Measurements from ENCODE around the gene TEX55. TPM values are rescaled to one million over a fixed set of nuclear protein-coding genes. Genes with fewer than 3 reads are reported as not detected.

TEX55 gene
- polyA plus RNA-seq, 1 experiment: not detected

DNA sequence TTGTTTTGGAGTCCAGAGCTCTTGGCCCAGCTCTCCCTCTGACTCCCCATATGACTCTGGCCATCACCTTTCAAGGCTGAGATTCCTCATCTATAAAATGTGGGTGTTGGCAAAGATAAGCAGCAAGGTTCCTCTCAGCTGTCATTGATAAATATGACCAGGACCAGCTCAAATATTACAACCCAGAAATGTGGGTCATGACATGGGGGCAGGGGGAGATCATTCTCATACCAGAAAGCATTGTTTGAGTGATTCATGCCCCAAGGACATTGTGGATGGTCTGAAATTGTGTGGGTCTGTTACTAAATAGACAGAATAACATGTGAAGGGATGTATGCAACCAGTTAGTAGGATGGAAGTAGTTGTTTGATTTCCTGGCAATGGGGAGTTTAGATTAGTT, 41.3 kb downstream of the TEX55 start:
- Histone ChIP-seq H3K27me3 (ENCODE audit: control insufficient read depth, insufficient read depth, low read length) (no peaks in the 10 kb centered on the region), H3K36me3 (ENCODE audit: control insufficient read depth, insufficient read depth, low read length) (no peaks in the 10 kb centered on the region), H3K4me3 (ENCODE audit: low read depth, low read length) (no peak overlapping the region)
- ChIA-PET POLR2A (no interaction called here), CTCF (no interaction called here)
- TF ChIP-seq, protein P1, sequence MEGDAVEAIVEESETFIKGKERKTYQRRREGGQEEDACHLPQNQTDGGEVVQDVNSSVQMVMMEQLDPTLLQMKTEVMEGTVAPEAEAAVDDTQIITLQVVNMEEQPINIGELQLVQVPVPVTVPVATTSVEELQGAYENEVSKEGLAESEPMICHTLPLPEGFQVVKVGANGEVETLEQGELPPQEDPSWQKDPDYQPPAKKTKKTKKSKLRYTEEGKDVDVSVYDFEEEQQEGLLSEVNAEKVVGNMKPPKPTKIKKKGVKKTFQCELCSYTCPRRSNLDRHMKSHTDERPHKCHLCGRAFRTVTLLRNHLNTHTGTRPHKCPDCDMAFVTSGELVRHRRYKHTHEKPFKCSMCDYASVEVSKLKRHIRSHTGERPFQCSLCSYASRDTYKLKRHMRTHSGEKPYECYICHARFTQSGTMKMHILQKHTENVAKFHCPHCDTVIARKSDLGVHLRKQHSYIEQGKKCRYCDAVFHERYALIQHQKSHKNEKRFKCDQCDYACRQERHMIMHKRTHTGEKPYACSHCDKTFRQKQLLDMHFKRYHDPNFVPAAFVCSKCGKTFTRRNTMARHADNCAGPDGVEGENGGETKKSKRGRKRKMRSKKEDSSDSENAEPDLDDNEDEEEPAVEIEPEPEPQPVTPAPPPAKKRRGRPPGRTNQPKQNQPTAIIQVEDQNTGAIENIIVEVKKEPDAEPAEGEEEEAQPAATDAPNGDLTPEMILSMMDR (IDR thresholded peaks at IDR 0.05; ENCODE audit: insufficient read depth, low read depth, low read length): no peak
- no peak for DNase-seq (ENCODE audit: low read depth)

DNA sequence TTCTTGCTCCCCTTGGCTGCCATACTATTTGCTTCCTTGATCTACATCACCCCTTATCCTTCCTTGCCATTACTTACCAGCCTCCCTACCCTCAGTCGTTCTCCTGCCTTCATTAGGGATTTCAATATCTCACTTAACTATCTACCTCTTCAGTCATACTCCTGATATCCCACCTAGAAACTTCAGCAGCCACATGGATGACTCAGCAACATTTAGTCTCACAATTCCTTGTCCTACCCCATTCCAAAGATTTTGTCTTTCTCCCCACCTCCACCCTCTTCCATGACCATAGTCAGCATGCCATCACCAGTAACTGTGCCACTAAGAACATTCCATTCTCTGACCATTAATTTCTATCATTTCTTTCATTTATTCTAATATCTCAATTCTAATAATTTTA, 45.8 kb downstream of the TEX55 start:
- POLR2A ChIA-PET: no interaction called here

DNA sequence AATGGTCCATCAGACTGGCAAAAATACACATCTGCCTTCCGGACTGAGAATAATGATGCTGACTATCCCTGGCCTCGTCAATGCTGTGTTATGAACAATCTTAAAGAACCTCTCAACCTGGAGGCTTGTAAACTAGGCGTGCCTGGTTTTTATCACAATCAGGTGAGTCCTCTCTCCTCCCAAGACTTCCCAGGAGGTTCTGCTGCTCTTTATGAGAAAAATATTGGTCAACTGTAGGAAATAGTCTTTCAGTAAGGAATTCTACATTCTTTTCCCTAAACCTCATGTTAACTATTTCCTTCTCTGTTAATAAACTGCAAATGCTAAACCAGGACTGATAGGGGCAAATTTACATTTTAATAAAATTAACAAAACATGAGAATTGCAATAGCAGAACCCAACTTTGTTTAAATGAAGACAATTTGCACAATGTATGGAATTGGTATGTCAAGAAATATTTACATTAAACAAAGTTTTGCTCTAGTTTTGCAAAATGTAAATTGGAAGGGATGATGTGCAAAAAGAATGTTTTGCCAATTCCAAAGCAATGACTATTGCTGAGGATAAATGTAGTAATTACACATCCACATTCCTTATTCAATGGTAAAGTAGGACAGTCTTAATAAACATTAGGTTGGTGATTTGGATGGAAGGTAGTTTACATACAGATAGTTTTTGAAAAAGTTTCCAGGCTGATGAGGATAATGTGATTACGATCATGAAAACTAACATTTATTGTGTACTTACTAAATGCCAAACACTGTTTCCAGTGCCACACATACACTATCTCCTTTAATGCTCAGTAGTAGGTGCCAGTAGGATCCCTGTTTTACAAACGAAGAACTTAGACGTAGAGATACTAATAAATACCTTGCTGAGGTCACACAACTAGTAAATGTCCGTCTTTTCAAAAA, 48.5 kb downstream of the TEX55 start:
- CTCF ChIA-PET: interaction anchor here (0.8 kb wide), 1 partner anchor 48 kb away, joined by 3 read pairs; no protein-coding TSS in a partner anchor
- TF ChIP-seq, protein P1 (IDR thresholded peaks at IDR 0.05; ENCODE audit: insufficient read depth, low read depth, low read length): no peak
- Histone ChIP-seq H3K27me3 (ENCODE audit: control insufficient read depth, insufficient read depth, low read length) (no peaks in the 10 kb centered on the region), H3K4me3 (ENCODE audit: low read depth, low read length) (no peak overlapping the region), H3K36me3 (ENCODE audit: control insufficient read depth, insufficient read depth, low read length) (no peaks in the 10 kb centered on the region)
- no peak for DNase-seq (ENCODE audit: low read depth)
- POLR2A ChIA-PET: no interaction called here

More for the DNA sequence above, 45.8 kb downstream of the TEX55 start:
- DNase-seq (ENCODE audit: low read depth): no peak
- TF ChIP-seq, protein P1 (IDR thresholded peaks at IDR 0.05; ENCODE audit: insufficient read depth, low read depth, low read length): no peak
- Histone ChIP-seq H3K36me3 (ENCODE audit: control insufficient read depth, insufficient read depth, low read length) (no peaks in the 10 kb centered on the region), H3K27me3 (ENCODE audit: control insufficient read depth, insufficient read depth, low read length) (no peaks in the 10 kb centered on the region), H3K4me3 (ENCODE audit: low read depth, low read length) (no peak overlapping the region)
- CTCF ChIA-PET: interaction anchor here (0.7 kb wide), 1 partner anchor 18 kb away, joined by 3 read pairs; the partner anchor contains the start of gene UPK1B

DNA sequence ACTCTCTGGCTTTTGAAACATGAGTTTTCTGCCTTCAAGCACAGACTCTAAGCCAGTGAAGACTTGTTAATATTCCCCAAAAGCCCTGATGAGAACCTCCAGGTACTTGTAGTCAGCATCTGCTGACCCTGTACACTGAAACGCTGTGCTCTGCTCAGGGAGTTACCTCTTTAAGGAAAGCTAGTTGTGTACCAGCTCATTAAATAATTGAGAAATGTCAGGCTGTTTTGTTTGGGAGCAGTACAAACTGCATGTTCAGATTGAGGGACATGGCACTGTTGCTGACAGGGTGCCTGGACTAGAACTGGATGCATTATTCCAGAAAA, 49.1 kb downstream of the TEX55 start:
- Histone ChIP-seq H3K4me3 (ENCODE audit: low read depth, low read length) (no peak overlapping the region), H3K36me3 (ENCODE audit: control insufficient read depth, insufficient read depth, low read length) (no peaks in the 10 kb centered on the region), H3K27me3 (ENCODE audit: control insufficient read depth, insufficient read depth, low read length) (no peaks in the 10 kb centered on the region)
- TF ChIP-seq, protein P1 (IDR thresholded peaks at IDR 0.05; ENCODE audit: insufficient read depth, low read depth, low read length): no peak
- no peak for DNase-seq (ENCODE audit: low read depth)
- ChIA-PET CTCF (interaction anchor here (0.8 kb wide), 1 partner anchor 48 kb away, joined by 3 read pairs; no protein-coding TSS in a partner anchor), POLR2A (no interaction called here)

DNA sequence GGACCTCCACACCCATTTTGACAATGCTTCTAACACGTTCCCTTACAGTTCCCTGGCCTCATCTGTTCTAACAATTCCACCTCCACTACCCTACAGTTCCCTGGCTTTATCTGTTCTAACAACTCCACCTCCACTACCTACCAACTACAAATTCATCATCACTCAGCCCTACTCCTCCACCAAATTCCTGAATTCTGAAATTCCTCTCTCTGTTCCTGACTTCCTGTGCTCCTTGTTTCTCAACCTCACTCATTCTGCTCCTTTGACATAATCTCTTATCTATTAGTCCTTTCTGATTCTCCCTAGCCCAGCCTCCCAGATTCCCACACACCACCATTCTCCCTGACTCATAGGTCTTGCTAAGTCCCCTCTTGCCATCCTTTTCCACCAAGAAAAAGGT, 49.9 kb downstream of the TEX55 start:
- POLR2A ChIA-PET: no interaction called here
- CTCF ChIA-PET: no interaction called here
- H3K36me3 ChIP-seq (ENCODE audit: control insufficient read depth, insufficient read depth, low read length): no peaks in the 10 kb centered on the region
- no peaks in the 10 kb centered on the region for H3K27me3 ChIP-seq (ENCODE audit: control insufficient read depth, insufficient read depth, low read length)
- no peak for DNase-seq (ENCODE audit: low read depth)
- no peak overlapping the region for H3K4me3 ChIP-seq (ENCODE audit: low read depth, low read length)
- TF ChIP-seq, protein P1 (IDR thresholded peaks at IDR 0.05; ENCODE audit: insufficient read depth, low read depth, low read length): no peak

Other genes starting within 250 kb of the TEX55 start
- gene IGSF11, start 111.3 kb upstream of the TEX55 start, polyA plus RNA-seq (2011; rRNA removed): 0.05 and 0.20 TPM in 2 replicates
- gene UPK1B, start 27.4 kb downstream of the TEX55 start, polyA plus RNA-seq (2011; rRNA removed): 0.05 TPM in 1 of 2 replicates, not detected in the other
- gene B4GALT4, start 94.7 kb downstream of the TEX55 start, polyA plus RNA-seq (2011; rRNA removed): 20.9 and 30.2 TPM in 2 replicates
- 18.9 and 19.4 TPM in 2 replicates for gene ARHGAP31, start 148.2 kb downstream of the TEX55 start, polyA plus RNA-seq (2011; rRNA removed)

Measured in BJ (cell line).